GM23338 (cell line): ENCODE data around the gene SIRT7. TPM values are rescaled to one million over a fixed set of nuclear protein-coding genes. Genes with fewer than 3 reads are reported as not detected.
A peak's percentile ranks its signal among the peaks of the same experiment; 100 is the strongest.

Experiments used
- ATAC-seq: fragments of 200-7000 bp; cut with Tn5 transposase; 3 replicates; pipeline ENCODE4 v1.9.1; 2020
- DNase-seq: peaks from one replicate; pipeline ENCODE4 v3.0.0-alpha.2; 2015; ENCODE audit warnings: low spot score
- H2AFZ ChIP-seq: fragments of 200-600 bp; sonication (generic); 2 replicates; pipeline ENCODE4 v1.8.0; 2016; ENCODE audit warnings: antibody characterized with exemption, mild to moderate bottlenecking, moderate library complexity
- H3F3A ChIP-seq: fragments of 200-600 bp; sonication (generic); replicated peaks from 2 replicates; pipeline ENCODE4 v1.8.0; 2017; ENCODE audit warnings: antibody characterized with exemption, mixed run types, low read depth
- H3K27ac ChIP-seq: fragments of 200-600 bp; sonication (generic); 2 replicates; pipeline ENCODE4 v1.6.1; 2016; ENCODE audit warnings: low read depth
- H3K27me3 ChIP-seq: fragments of 200-600 bp; sonication (generic); 2 replicates; pipeline ENCODE4 v1.8.0; 2016; ENCODE audit warnings: mild to moderate bottlenecking, mixed run types, moderate library complexity; ENCODE audit not compliant: insufficient read depth
- H3K36me3 ChIP-seq: fragments of 200-600 bp; sonication (generic); 2 replicates; pipeline ENCODE4 v1.8.0; 2016; ENCODE audit warnings: mild to moderate bottlenecking; ENCODE audit not compliant: insufficient read depth
- H3K4me1 ChIP-seq: fragments of 200-600 bp; sonication (generic); 2 replicates; pipeline ENCODE4 v1.8.0; 2016; ENCODE audit warnings: mild to moderate bottlenecking, moderate library complexity; ENCODE audit not compliant: insufficient read depth
- H3K4me2 ChIP-seq: fragments of 200-600 bp; sonication (generic); 2 replicates; pipeline ENCODE4 v1.7.1; 2017; ENCODE audit warnings: mixed run types
- H3K4me3 ChIP-seq: fragments of 200-600 bp; sonication (generic); 2 replicates; pipeline ENCODE4 v1.6.1; 2016; ENCODE audit warnings: mixed run types
- H3K79me2 ChIP-seq: fragments of 200-600 bp; sonication (generic); replicated peaks from 2 replicates; pipeline ENCODE4 v1.8.0; 2017; ENCODE audit warnings: mild to moderate bottlenecking; ENCODE audit not compliant: insufficient read depth
- H3K9me2 ChIP-seq: fragments of 200-600 bp; sonication (generic); 2 replicates; pipeline ENCODE4 v1.8.0; 2017; ENCODE audit not compliant: insufficient read depth
- H4K20me1 ChIP-seq: fragments of 200-600 bp; sonication (generic); replicated peaks from 2 replicates; pipeline ENCODE4 v1.8.0; 2017; ENCODE audit warnings: mild to moderate bottlenecking; ENCODE audit not compliant: insufficient read depth
- H3K27ac Mint-ChIP-seq: 2 replicates; pipeline ENCODE4 v1.8.0; 2020; ENCODE audit warnings: inconsistent platforms, mild to moderate bottlenecking, moderate library complexity, mixed read lengths
- H3K27me3 Mint-ChIP-seq: 3 replicates; pipeline ENCODE4 v1.8.0; 2022; ENCODE audit warnings: low read depth, mild to moderate bottlenecking, moderate library complexity, mixed read lengths, inconsistent platforms; ENCODE audit not compliant: insufficient read depth, poor library complexity
- H3K36me3 Mint-ChIP-seq: 3 replicates; pipeline ENCODE4 v1.8.0; 2021; ENCODE audit warnings: low read depth, mild to moderate bottlenecking, inconsistent platforms, moderate library complexity, mixed read lengths
- H3K4me1 Mint-ChIP-seq: 3 replicates; pipeline ENCODE4 v1.8.0; 2020; ENCODE audit warnings: mild to moderate bottlenecking, inconsistent platforms, mixed read lengths
- H3K4me3 Mint-ChIP-seq: 3 replicates; pipeline ENCODE4 v1.8.0; 2021; ENCODE audit warnings: moderate library complexity, mild to moderate bottlenecking, inconsistent platforms, mixed read lengths
- H3K9me3 Mint-ChIP-seq: 3 replicates; pipeline ENCODE4 v1.8.0; 2020; ENCODE audit warnings: moderate library complexity, mild to moderate bottlenecking, inconsistent platforms, mixed read lengths
- CREB1 ChIP-seq: fragments of 250-450 bp; sonication (Bioruptor Pico); IDR thresholded peaks from 2 replicates; pipeline ENCODE4 v1.5.0; 2020; ENCODE audit warnings: low read depth, mild to moderate bottlenecking, moderate library complexity
- CTCF ChIP-seq, 2 experiments: fragments of 200-600 bp in 1 of 2; sonication (generic) in 1 of 2; conservative IDR thresholded peaks; 2 replicates each; pipeline versions ENCODE4 v1.5.1 to v1.6.1; 2016 to 2017; ENCODE audit warnings: antibody characterized with exemption in 2 of 2, low read depth in 2 of 2, mild to moderate bottlenecking in 2 of 2, moderate library complexity in 1 of 2
- ETS1 ChIP-seq: IDR thresholded peaks from 2 replicates; pipeline ENCODE4 v1.6.1; 2016; ENCODE audit warnings: antibody characterized with exemption
- JUNB ChIP-seq: IDR thresholded peaks from one replicate; pipeline ENCODE4 v1.6.1; 2016; ENCODE audit warnings: antibody characterized with exemption; ENCODE audit not compliant: unreplicated experiment
- NANOG ChIP-seq: IDR thresholded peaks from 2 replicates; pipeline ENCODE4 v1.6.1; 2016; ENCODE audit warnings: antibody characterized with exemption, borderline replicate concordance
- POLR2AphosphoS5 ChIP-seq: IDR thresholded peaks from 2 replicates; pipeline ENCODE4 v1.6.1; 2016; ENCODE audit warnings: antibody characterized with exemption, low read depth
- REST ChIP-seq: IDR thresholded peaks from one replicate; pipeline ENCODE4 v1.6.1; 2018; ENCODE audit warnings: antibody characterized with exemption; ENCODE audit not compliant: unreplicated experiment
- STAT1 ChIP-seq: IDR thresholded peaks from one replicate; pipeline ENCODE4 v1.6.1; 2016; ENCODE audit warnings: antibody characterized with exemption; ENCODE audit not compliant: unreplicated experiment
- ZNF114 ChIP-seq: fragments of 250-450 bp; sonication (Bioruptor Pico); IDR thresholded peaks from 2 replicates; pipeline ENCODE4 v1.5.0; 2020; ENCODE audit warnings: mild to moderate bottlenecking, moderate library complexity
- ZNF331 ChIP-seq: fragments of 250-450 bp; sonication (Bioruptor Pico); IDR thresholded peaks from 2 replicates; pipeline ENCODE4 v1.5.0; 2020; ENCODE audit warnings: low read depth, mild to moderate bottlenecking, moderate library complexity
- ZNF462 ChIP-seq: fragments of 250-450 bp; sonication (Bioruptor Pico); IDR thresholded peaks from 2 replicates; pipeline ENCODE4 v1.5.0; 2020; ENCODE audit warnings: mild to moderate bottlenecking, moderate library complexity
- polyA plus RNA-seq: library from polyadenylated mRNA; unstranded; fragments of >200 nt; fragmentation: Nextera tagmentation; extraction: Ambion mirVana; gene quantifications from 2 replicates; pipeline ENCODE4 v1.2.1, GENCODE V29; 2016
- total RNA-seq: library from RNA; depleted of rRNA; stranded (reverse); fragments of >200 nt; shearing (Covaris generic); gene quantifications from 2 replicates; pipeline ENCODE4 v1.2.3, GENCODE V29; 2014

Gene SIRT7
- total and polyA plus RNA-seq, 2 experiments from 2014 or later, result 16.3 to 20.8 TPM

GRCh38 chr17:81944858-81945257, 26.9 kb upstream of the SIRT7 start:
- Histone ChIP-seq H3K27me3 (no peaks in the 10 kb centered on the region; the same call in 1 of the 2 replicates), H3K4me1 (peaks cover 15% of the 10 kb centered on the region), H4K20me1 (no peaks in the 10 kb centered on the region), H3K79me2 (no peaks in the 10 kb centered on the region), H3K36me3 (no peaks in the 10 kb centered on the region), H3K4me2 (no peak overlapping the region), H3K27ac (no peak overlapping the region), H3K9me2 (no peaks in the 10 kb centered on the region), H2AFZ (peak overlapping the region; percentile 93; the same call in 1 of the 2 replicates), H3F3A (0 out of 2 replicates have a peak, but pooled peaks cover 3% of the 10 kb centered on the region), H3K4me3 (no peak overlapping the region)
- no peak overlapping the region for H3K4me3 Mint-ChIP-seq
- no peak for TF ChIP-seq JUNB
- TF ChIP-seq POLR2AphosphoS5, result no peak
- TF ChIP-seq REST, result no peak
- TF ChIP-seq ZNF114 (CRISPR knock-in tag), result no peak
- no peak for TF ChIP-seq NANOG
- no peak for TF ChIP-seq CREB1 (CRISPR knock-in tag)
- no peak for TF ChIP-seq ZNF462
- no peak for TF ChIP-seq ETS1
- TF ChIP-seq ZNF331 (CRISPR knock-in tag), result no peak
- TF ChIP-seq STAT1, result no peak
- no peak for TF ChIP-seq CTCF (conservative IDR thresholded peaks at IDR 0.05; ENCODE audit: low read depth in 2 of 2)
- ATAC-seq, result no peak
- peaks cover 13% of the 10 kb centered on the region for H3K4me1 Mint-ChIP-seq
- no peaks in the 10 kb centered on the region; the same call in 2 of the 3 replicates for H3K9me3 Mint-ChIP-seq
- no peaks in the 10 kb centered on the region for H3K36me3 Mint-ChIP-seq
- no peak overlapping the region for H3K27ac Mint-ChIP-seq
- H3K27me3 Mint-ChIP-seq, result peaks cover 20% of the 10 kb centered on the region
- no peak for DNase-seq
